BLaER1 treated with 17β-estradiol and CSF1 and Interleukin-3, amounts not matched to agents 10 nM and 100 nM (cell line): ENCODE measurements around the gene SNTA1.

ENCODE experiments used
- H3K27ac ChIP-seq, 11 experiments: shearing (Covaris generic); formaldehyde crosslinking; 2 replicates each; pipeline ENCODE4 v1.8.1; 2022
- H3K27me3 ChIP-seq, 11 experiments: shearing (Covaris generic); formaldehyde crosslinking; 2 replicates each; pipeline ENCODE4 v1.8.1; 2022
- H3K36me3 ChIP-seq, 11 experiments: shearing (Covaris generic); formaldehyde crosslinking; 2 replicates each; pipeline ENCODE4 v1.8.1; 2022
- H3K4me1 ChIP-seq, 10 experiments: shearing (Covaris generic); formaldehyde crosslinking; 2 replicates each; pipeline ENCODE4 v1.8.1; 2022
- H3K4me2 ChIP-seq, 11 experiments: shearing (Covaris generic); formaldehyde crosslinking; 2 replicates each; pipeline ENCODE4 v1.8.1; 2022
- H3K4me3 ChIP-seq, 10 experiments: shearing (Covaris generic); formaldehyde crosslinking; 2 replicates each; pipeline ENCODE4 v1.8.1; 2022
- H3K9ac ChIP-seq, 11 experiments: shearing (Covaris generic); formaldehyde crosslinking; 2 replicates each; pipeline ENCODE4 v1.8.1; 2022
- H3K9me3 ChIP-seq, 11 experiments: shearing (Covaris generic); formaldehyde crosslinking; replicated peaks in 1 of 11; 2 replicates each; pipeline ENCODE4 v1.8.1; 2022
- H4K20me1 ChIP-seq, 11 experiments: shearing (Covaris generic); formaldehyde crosslinking; 2 replicates each; pipeline ENCODE4 v1.8.1; 2022
- Cebpa-rat ChIP-seq, 11 experiments: shearing (Covaris generic); IDR thresholded peaks; 2 replicates each; pipeline ENCODE4 v1.8.1; 2022

The SNTA1 gene

DNA sequence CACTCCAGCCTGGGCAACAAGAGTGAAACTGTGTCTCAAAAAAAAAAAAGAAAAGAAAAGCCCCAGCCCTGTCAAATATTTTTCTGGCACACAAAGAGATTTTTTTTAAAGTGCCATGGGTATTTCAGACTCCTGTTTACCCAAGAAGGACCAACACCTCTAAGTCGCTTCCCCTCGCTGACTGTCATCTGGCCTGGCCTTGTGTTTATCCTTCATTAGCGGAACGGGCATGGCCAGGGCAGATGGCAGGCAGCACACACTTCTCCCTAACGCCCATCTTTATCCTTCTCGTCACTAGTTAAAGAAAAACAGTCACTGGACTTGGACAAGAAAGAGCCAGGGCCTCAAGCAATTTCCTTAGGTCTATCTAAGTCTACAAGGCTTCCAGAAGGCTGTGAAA is 39.0 kb upstream of the SNTA1 start:
- Histone ChIP-seq H3K9ac (no peak overlapping the region), H3K4me3 (no peak overlapping the region), H3K4me2 (no peak overlapping the region), H3K27ac (no peak overlapping the region), H3K27me3 (no peaks in the 10 kb centered on the region), H3K36me3 (no peaks in the 10 kb centered on the region), H4K20me1 (no peaks in the 10 kb centered on the region), H3K9me3 (no peaks in the 10 kb centered on the region), H3K4me1 (peaks cover 0 to 12% (median 3%) of the 10 kb centered on the region in 10 experiments; a peak in 11 of 20 replicates)
- TF ChIP-seq Cebpa-rat (IDR thresholded peaks at IDR 0.05), result no peak

DNA sequence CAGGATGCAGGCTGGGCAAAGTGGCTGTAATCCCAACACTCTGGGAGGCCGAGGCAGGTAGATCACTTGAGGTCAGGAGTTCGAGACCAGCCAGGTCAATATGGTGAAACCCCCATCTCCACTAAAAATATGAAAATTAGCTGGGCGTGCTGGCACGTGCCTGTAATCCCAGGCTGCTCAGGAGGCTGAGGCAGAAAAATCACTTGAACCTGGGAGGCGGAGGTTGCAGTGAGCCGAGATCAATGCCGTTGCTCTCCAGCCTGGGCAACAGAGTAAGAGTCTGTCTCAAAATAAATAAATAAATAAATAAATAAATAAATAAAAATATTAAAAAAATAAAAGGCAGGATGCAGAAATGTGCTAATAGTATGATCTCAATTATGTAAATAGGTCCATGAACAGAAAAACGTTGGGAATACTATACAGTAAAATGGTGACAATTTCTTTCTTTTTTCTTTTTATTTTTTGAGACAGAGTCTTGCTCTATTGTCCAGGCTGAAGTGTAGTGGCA is 37.9 kb upstream of the SNTA1 start:
- H3K27me3 ChIP-seq, result no peaks in the 10 kb centered on the region
- no peak overlapping the region for H3K4me3 ChIP-seq
- H3K9ac ChIP-seq, result no peak overlapping the region
- peaks cover 0 to 11% (median 7%) of the 10 kb centered on the region in 10 experiments; a peak in 10 of 20 replicates for H3K4me1 ChIP-seq
- no peaks in the 10 kb centered on the region for H3K9me3 ChIP-seq
- TF ChIP-seq Cebpa-rat (IDR thresholded peaks at IDR 0.05), result no peak
- no peaks in the 10 kb centered on the region for H4K20me1 ChIP-seq
- no peak overlapping the region for H3K27ac ChIP-seq
- H3K36me3 ChIP-seq, result no peaks in the 10 kb centered on the region
- no peak overlapping the region for H3K4me2 ChIP-seq

GRCh38 chr20:33480048-33480447 is 36.5 kb upstream of the SNTA1 start:
- peaks cover 4 to 12% (median 8%) of the 10 kb centered on the region in 10 experiments; a peak in 16 of 20 replicates for H3K4me1 ChIP-seq
- H3K36me3 ChIP-seq, result no peaks in the 10 kb centered on the region
- TF ChIP-seq Cebpa-rat (IDR thresholded peaks at IDR 0.05), result no peak
- H3K9ac ChIP-seq, result no peak overlapping the region
- H3K9me3 ChIP-seq, result no peaks in the 10 kb centered on the region
- H3K4me2 ChIP-seq, result no peak overlapping the region
- no peak overlapping the region for H3K27ac ChIP-seq
- no peak overlapping the region for H3K4me3 ChIP-seq
- no peaks in the 10 kb centered on the region for H4K20me1 ChIP-seq
- no peaks in the 10 kb centered on the region for H3K27me3 ChIP-seq

- no peak overlapping the region for H3K4me3 ChIP-seq
- no peaks in the 10 kb centered on the region for H4K20me1 ChIP-seq
- no peak overlapping the region for H3K27ac ChIP-seq
- TF ChIP-seq Cebpa-rat (IDR thresholded peaks at IDR 0.05), result no peak
- H3K36me3 ChIP-seq, result no peaks in the 10 kb centered on the region
- H3K4me1 ChIP-seq, result peaks cover 4 to 12% (median 8%) of the 10 kb centered on the region in 10 experiments; a peak in 16 of 20 replicates
- peak overlapping the region in 7 of 11 experiments; percentile 0 to 48 (median 33); a peak in 7 of 22 replicates for H3K4me2 ChIP-seq
- no peaks in the 10 kb centered on the region for H3K9me3 ChIP-seq
- no peak overlapping the region for H3K9ac ChIP-seq
- H3K27me3 ChIP-seq, result no peaks in the 10 kb centered on the region
Measured at GRCh38 chr20:33477386-33478234, 34.0 kb upstream of the SNTA1 start.

DNA sequence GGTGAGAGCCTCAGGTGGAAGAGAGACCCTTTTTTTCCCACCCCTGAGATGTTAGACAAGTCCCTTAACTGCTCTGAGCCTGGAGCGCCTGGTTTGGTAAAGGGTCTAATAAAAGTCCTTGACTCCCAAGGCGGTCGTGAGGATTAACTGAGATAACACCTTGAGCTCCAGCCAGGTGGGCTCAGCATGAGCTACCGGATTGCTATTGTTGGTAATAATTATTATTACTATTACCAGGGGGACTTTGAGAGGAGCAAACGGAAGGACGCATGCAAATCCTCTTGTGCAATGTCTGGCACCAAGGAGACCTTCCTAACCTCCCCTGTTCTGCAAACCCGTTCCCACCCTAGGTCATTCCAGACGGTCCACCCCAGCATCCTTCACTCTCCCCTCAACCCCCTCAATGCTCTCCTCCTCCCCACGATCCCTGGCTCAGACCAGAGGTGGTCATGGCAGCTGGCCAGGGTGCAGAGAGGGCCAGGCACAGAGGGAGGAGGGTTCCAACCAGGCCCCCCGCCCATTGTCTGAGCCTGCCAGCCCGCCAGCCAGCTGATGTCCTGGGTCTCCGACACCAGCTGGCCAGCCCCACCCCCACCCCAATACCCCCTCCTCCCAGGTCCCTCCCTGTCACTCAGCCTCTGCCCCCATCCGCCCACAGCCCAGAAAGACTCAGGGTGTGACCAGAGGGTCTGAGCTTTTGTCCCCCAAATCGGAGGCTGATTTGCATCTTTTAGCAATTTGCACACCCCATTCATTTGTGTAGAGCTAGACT is 32.0 kb upstream of the SNTA1 start:
- TF ChIP-seq Cebpa-rat (IDR thresholded peaks at IDR 0.05), result no peak
- H3K9ac ChIP-seq, result no peak overlapping the region
- no peaks in the 10 kb centered on the region for H3K27me3 ChIP-seq
- H3K4me1 ChIP-seq, result peaks cover 4 to 12% (median 8%) of the 10 kb centered on the region in 10 experiments; a peak in 16 of 20 replicates
- no peak overlapping the region for H3K4me3 ChIP-seq
- H3K9me3 ChIP-seq, result no peaks in the 10 kb centered on the region
- peak overlapping the region in 2 of 11 experiments; percentile 10 to 25; a peak in 1 of 22 replicates for H3K4me2 ChIP-seq
- no peaks in the 10 kb centered on the region for H3K36me3 ChIP-seq
- no peaks in the 10 kb centered on the region for H4K20me1 ChIP-seq
- no peak overlapping the region for H3K27ac ChIP-seq

GRCh38 chr20:33474963-33475362 is 31.4 kb upstream of the SNTA1 start:
- no peaks in the 10 kb centered on the region for H3K36me3 ChIP-seq
- TF ChIP-seq Cebpa-rat (IDR thresholded peaks at IDR 0.05), result no peak
- no peak overlapping the region for H3K9ac ChIP-seq
- H3K27ac ChIP-seq, result no peak overlapping the region
- peaks cover 4 to 12% (median 8%) of the 10 kb centered on the region in 10 experiments; a peak in 16 of 20 replicates for H3K4me1 ChIP-seq
- H3K9me3 ChIP-seq, result no peaks in the 10 kb centered on the region
- no peaks in the 10 kb centered on the region for H3K27me3 ChIP-seq
- no peak overlapping the region for H3K4me3 ChIP-seq
- no peak overlapping the region for H3K4me2 ChIP-seq
- no peaks in the 10 kb centered on the region for H4K20me1 ChIP-seq

DNA sequence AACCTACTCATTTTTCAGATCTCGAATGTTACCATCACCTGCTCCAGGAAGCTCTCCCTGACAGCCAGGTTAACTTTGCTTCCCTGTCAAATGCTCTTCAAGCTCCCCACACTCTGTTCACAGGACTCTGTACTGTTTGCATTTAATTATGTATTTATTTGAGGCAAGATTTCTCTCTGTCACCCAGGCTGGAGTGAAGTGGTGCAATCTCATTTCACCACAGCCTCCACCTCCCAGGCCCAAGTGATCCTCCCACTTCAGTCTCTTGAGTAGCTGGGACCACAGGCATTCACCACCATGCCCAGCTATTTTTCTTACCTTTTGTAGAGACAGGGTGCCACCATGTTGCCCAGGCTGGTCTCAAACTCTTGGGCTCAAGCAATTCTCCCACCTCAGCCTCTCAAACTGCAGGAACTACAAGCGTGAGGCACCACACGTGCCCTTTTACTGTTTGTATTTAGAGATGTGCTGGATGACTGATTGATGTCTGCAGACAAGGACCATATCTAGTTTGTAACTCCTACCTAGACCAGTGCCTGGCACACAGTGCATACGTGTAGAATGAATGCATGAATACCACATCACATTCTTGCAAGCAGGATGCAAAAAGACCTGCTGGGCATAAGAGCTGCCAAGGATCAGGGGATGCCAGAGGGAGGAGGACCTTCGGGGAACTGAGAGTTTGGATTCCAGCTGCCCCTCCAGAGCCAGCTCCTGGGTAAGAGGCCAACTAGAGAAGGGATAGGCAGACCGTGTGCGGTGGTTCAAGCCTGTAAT is 30.7 kb upstream of the SNTA1 start:
- H3K4me1 ChIP-seq, result peaks cover 4 to 12% (median 8%) of the 10 kb centered on the region in 10 experiments; a peak in 16 of 20 replicates
- no peaks in the 10 kb centered on the region for H3K27me3 ChIP-seq
- no peak overlapping the region for H3K4me2 ChIP-seq
- no peak overlapping the region for H3K27ac ChIP-seq
- H3K4me3 ChIP-seq, result no peak overlapping the region
- no peaks in the 10 kb centered on the region for H3K9me3 ChIP-seq
- TF ChIP-seq Cebpa-rat (IDR thresholded peaks at IDR 0.05), result no peak
- no peaks in the 10 kb centered on the region for H3K36me3 ChIP-seq
- no peaks in the 10 kb centered on the region for H4K20me1 ChIP-seq
- H3K9ac ChIP-seq, result no peak overlapping the region

DNA sequence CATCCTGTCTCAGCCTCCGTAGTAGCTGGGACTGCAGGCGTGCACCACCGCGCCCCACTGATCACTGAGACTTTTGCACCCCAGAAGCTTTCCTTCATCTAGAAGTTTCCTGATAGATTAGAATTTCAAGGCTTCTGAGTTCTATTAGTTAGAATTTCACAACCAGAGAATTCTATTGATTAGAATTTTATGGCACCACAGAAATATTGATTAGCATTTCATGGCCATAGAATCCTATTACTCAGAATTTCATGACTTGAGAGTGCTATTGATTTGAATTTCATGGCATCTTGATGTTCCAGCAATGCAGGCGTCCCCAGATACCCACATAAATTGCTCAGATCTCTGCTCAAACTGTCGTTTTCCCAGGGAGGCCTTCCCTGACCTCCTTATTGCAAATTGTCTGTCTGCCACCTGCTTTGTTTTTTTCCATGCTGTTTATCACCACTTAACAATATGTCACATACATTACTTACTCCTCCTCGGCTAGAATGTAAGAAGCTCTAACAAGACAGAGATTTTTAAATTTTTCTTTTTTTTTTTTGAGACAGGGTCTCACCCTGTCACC is 29.4 kb upstream of the SNTA1 start:
- H4K20me1 ChIP-seq, result no peaks in the 10 kb centered on the region
- no peak overlapping the region for H3K9ac ChIP-seq
- no peaks in the 10 kb centered on the region for H3K27me3 ChIP-seq
- TF ChIP-seq Cebpa-rat (IDR thresholded peaks at IDR 0.05), result no peak
- H3K4me2 ChIP-seq, result no peak overlapping the region
- H3K9me3 ChIP-seq, result no peaks in the 10 kb centered on the region
- H3K36me3 ChIP-seq, result no peaks in the 10 kb centered on the region
- H3K27ac ChIP-seq, result no peak overlapping the region
- H3K4me3 ChIP-seq, result no peak overlapping the region
- peaks cover 4 to 12% (median 7%) of the 10 kb centered on the region in 10 experiments; a peak in 16 of 20 replicates for H3K4me1 ChIP-seq
